HG02610 (cell line): ENCODE measurements around the gene KXD1.
"Not testable (repeated sequence)": the region's sequence is repeated elsewhere in the genome, so short reads cannot be mapped to it uniquely, and the experiment has no call there.

ENCODE experiments used
- ATAC-seq: cut with Tn5 transposase; IDR thresholded peaks from one replicate; pipeline ENCODE4 v1.9.1; 2021; ENCODE audit warnings: mild to moderate bottlenecking, moderate library complexity; ENCODE audit not compliant: unreplicated experiment

The KXD1 gene

DNA sequence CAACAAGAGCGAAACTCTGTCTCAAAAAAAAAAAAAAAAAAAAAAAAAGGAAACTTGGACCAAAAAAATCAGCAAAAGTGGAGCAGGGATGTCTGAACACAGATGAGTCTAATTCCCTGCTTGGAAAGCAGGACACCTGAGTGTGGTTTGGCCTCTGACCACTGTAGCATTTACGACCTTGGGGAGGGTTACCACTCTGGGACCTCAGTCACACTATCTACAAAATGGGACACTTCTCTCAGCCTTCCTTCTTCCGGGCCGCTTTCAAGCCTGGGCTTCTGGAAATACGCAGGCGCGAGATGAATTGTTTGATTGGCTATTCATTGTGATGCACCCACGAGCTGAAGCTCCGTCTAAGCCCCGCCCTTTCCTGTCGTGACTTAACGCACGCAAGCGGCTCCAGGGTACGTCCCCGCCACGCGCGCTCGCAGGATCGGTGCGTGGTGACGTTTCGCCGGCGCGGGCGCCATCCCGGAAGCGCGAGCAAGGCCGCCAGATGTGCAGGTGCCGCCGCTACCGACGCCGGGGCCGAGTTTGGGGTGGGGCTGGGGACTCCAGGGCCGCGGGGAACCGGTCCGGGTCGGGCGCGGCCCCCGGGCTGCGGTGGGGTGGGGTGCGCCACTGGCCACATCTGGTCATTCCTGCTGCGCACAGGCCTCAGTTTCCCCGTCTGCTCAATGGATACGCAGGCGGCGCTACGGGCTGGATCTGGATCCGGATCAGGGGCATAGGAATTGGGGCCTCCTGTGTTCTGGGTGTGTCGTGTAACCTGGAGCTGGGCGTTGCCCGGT is at the start of gene KXD1:
Gene KXD1, plus strand, starts transcription at position 460 of the 791 bp plus-strand sequence. CDS start 4,187 bp downstream, outside the sequence.
- ATAC-seq, result peak; percentile 86

- no peak for ATAC-seq
Measured at GRCh38 chr19:18508585-18508984, 49.1 kb upstream of the KXD1 start.

DNA sequence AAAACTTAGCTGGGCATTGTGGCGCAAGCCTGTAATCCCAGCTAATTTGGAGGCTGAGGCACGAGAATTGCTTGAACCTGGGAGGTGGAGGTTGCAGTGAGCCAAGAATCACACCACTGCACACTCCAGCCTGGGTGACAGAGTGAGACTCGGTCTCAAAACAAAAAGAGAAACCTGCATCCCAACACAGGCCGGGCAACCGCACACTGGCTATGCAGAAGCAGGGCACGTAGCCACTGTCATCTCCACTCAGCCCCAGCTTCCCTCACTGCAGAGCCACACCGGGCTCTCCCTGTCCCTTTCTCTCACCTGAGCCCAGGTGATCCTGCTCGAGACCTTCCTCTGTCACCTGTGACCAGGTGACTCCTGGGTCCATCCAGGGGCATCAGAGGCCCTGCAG is 47.5 kb upstream of the KXD1 start:
- ATAC-seq, result no peak

DNA sequence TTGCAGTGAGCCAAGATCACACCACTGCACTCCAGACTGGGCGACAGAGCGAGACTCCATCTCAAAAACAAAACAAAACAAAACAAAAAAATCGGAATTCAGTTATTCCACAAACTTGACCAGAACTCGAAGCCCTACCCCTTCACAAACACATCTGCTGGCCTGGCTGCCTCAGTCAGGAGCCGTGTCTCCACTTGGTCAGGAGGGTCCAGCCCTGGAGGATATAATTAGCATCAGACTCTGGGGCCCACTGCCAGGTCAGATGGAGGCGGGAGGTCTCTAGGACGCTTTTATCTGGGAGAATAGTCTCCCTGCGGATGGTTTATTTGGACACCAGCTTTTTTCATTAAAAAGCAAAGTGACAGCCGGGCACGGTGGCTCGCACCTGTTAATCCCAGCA is 43.8 kb upstream of the KXD1 start:
- ATAC-seq, result no peak

- ATAC-seq, result no peak
Measured at GRCh38 chr19:18514800-18515682, 42.6 kb upstream of the KXD1 start.

- no peak for ATAC-seq
Measured at GRCh38 chr19:18515959-18516358, 41.7 kb upstream of the KXD1 start.

- no peak for ATAC-seq
Measured at GRCh38 chr19:18517606-18518005, 40.1 kb upstream of the KXD1 start.

DNA sequence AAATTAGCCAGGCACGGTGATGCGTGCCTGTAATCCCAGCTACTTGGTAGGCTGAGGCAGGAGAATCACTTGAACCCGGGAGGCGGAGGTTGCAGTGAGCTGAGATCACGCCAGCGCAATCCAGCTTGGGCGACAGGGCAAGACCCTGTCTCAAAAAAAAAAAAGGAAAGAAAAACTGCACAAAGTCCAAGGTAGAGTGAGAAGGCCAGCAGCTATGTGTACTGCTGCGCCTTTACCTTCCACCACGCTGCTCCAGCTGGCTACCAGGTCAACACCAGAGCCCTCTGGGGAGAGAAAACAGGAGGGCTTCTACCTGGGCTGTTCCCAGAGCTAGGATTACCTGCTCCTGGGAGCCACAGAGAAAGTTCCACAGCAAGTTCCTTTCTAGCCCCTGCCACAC is 39.0 kb upstream of the KXD1 start:
- no peak for ATAC-seq

- no peak for ATAC-seq
Measured at GRCh38 chr19:18519962-18520847, 37.5 kb upstream of the KXD1 start.

GRCh38 chr19:18520848-18521691 is 36.6 kb upstream of the KXD1 start:
- no peak for ATAC-seq

GRCh38 chr19:18521692-18522123 is 36.0 kb upstream of the KXD1 start, which contains the start of gene ELL:
Gene ELL (minus strand): TSS chr19:18522070. CDS start chr19:18522055, 15 bp downstream.
- no peak for ATAC-seq

DNA sequence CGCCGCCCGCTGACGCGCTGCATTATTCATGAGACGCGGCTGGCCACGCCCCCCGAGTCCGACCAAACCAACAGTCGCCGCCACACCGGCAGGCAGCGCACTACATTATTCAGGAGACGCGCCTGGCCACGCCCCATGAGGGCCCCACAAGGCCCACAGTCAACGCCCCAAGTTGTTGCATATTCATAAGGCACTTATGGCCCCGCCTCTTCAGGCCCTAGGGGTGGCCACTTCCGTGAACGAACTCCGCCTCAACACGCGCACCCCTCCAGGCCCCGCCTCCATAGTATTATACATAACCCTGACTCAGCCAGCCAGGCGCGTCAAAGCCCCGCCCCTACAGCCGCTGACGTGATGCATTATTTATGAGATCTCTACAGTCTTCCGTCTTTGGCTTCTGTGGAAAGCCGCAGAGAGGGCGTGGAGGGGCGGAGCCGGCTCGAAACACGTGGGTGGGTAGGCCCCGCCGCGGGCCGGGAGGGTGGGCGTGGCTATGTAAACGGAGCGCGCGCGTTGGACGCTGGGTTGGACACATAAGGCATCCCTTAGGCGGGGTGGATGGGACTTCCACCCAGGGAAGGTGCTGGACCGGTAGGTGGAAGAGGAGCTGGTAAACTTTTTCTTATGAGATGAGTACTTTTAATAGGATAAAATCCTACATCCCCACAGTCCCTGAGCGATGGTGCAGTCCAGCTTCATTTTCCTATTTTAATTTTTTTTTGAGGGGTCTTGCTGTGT is 35.4 kb upstream of the KXD1 start:
- ATAC-seq, result peak; percentile 88

DNA sequence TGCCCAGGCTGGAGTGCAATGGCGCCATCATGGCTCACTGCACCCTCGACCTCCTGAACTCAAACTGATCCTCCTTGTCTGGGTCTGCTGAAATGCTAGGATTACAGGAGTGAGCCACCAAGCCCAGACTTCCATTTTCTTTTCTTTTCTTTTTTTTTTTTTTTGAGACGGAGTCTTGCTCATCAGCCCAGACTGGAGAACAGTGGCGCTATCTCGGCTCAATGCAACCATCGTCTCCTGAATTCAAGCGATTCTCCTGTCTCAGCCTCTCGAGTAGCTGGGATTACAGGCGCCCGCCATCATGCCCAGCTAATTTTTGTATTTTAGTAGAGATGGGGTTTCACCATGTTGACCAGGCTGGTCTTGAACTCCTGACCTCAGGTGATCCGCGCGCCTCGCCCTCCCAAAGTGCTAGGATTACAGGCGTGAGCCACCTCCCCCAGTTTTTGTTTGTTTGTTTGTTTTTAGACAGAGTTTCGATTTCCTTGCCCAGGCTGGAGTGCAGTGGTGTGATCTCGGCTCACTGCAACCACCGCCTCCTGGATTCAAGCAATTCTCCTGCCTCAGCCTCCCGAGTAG is 34.7 kb upstream of the KXD1 start:
- not testable (repeated sequence) for ATAC-seq

DNA sequence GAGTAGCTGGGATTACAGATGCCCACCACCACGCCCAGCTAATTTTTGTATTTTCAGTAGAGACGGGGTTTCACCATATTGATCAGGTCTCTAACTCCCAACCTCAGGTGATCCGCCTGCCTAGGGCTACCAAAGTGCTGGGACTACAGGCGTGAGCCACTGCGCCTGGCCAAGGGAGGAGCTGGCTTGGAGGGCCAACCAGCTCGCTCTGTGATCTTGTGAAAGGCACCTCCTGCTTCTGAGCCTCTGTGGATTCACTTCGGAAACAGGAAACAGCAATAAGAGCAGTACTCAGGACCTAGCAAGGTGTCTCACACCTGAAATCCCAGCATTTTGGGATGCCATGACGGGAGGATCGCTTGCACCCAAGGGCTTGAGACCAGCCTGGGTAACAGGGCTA is 33.8 kb upstream of the KXD1 start:
- no peak for ATAC-seq

GRCh38 chr19:18526316-18526715 is 31.4 kb upstream of the KXD1 start:
- no peak for ATAC-seq

- no peak for ATAC-seq
Measured at GRCh38 chr19:18529782-18530181, 27.9 kb upstream of the KXD1 start.

DNA sequence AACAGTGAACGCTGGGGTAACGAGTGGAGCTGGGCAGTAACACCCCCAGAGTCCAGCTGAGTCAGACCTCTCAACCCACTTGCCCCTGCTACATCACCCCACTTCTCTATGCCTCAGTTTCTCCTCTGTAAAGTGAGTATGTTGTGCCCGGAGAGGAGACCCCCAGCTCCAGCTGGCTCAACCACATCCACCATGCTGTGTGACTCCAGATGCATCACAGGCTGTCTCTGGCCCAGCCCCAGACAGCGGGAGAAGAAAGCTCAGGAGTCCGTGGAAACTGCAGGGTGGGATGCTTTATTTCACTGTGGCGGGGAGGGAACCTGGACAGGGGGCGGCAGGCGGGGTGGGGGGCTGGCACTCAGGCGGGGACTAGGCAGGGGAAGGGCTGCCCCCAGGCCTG is 26.2 kb upstream of the KXD1 start:
- ATAC-seq, result no peak

DNA sequence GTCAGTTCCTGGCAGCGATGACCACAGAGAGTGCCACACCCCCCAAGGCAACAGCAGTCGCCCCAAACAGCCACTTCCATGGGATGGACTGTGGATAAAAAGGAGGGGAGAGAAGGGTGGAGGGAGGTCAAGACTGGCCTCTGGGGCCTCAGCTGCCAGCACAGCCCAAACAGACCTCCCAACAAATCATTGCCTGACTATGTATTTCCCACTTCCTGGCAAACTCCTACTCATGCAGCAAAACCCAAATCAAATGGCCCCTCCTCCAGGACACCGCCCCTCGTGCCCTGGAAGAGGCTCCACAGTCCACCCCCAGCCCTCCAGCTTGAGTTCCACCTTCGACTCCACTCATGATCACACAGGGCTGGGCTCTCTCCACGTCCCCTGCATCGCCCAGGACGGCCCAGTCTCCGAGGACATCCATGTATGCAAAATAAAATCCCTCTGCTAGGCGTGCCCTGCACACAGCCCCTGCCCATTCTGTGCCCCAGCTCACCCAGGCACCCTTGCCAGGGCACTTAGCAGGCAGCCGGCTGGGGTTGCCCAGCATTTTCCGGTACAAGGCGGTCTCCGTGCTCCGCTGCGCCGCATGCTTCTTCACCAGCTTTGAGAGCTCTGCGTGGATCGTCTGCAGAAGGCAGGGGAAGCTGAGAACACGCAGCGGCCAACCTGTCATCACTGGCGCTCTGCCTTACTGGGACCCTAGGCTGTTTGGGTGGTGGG is 25.3 kb upstream of the KXD1 start:
- ATAC-seq, result no peak
